ENCODE data around the gene DCXR. TPM values are rescaled to one million over a fixed set of nuclear protein-coding genes. Genes with fewer than 3 reads are reported as not detected.

The DCXR gene
- total and polyA plus RNA-seq, 2 of the 13 experiments (the other 11 are each of a cell fraction or from before 2014, with no cell fraction given), result 287 to 311 TPM

DNA sequence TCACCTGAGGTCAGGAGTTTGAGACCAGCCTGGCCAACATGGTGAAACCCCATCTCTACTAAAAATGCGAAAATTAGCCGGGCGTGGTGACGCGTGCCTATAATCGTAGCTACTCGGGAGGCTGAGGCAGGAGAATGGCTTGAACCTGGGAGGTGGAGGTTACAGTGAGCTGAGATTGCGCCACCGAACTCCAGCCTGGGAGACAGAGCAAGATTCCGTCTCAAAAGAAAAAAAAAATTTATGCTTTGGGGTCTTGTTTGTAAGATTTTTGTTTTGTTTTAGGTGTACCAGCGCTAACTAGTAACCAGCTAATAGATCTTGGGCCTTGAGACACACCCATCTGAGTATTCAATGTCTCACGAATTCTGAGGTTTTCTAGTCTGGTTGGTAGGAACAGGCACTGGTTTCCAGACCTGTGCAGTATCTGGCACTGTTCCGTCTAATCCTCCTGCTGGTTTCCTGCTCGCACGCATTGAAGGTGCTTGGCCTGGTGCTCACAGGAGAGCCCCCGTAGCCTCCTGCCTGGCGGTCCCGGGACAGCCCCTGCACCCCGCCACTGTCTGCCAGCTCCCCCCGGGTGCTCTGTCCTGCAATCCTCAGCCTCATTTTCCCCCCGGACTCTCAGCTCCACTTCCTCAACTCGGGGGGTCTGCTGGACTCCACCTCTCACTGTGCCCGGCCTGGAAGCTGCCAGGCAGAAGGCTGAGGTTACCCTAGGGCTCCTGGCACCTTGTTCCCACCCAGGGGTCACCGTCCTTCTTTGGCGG is 38.7 kb upstream of the DCXR start:
- H3K4me1 ChIP-seq (ENCODE audit: insufficient read depth, low read length), result peaks cover 12% of the 10 kb centered on the region
- no peak overlapping the region for H3K27ac ChIP-seq (ENCODE audit: extremely low read length, insufficient read depth, low read length)
- DNase-seq (ENCODE audit: low spot score), result no peak
- no peak overlapping the region for H3K4me2 ChIP-seq (ENCODE audit: low read depth, low read length)
- H3K9me3 ChIP-seq (ENCODE audit: low read length), result no peaks in the 10 kb centered on the region
- ChIA-PET CTCF (ENCODE audit: low intra/inter-chr PET ratio, low total read pairs) (no interaction called here), POLR2A (interaction anchor here (1.2 to 1.9 kb wide), 6 partner anchors 10 to 30 kb away, joined by 3 to 9 read pairs (median 4); partner anchors contain the start of gene FASN)
- in situ Hi-C loops (cut with HindIII; ENCODE audit: extremely low pct_ligation_motif_present, low pct_unique_long_range_greater_than_20kb), result no loop called here
- ATAC-seq, result peak; percentile 11
- WGBS (ENCODE audit: low lambda C conversion rate), result 78% methylated on average over 25 of the region's 25 CpGs
- FAIRE-seq, result no peak
- H3K36me3 ChIP-seq (replicated peaks in 1 of 2; ENCODE audit: control insufficient read depth in 1 of 2, insufficient read depth in 2 of 2, low read length in 2 of 2), result peaks cover 21 to 28% of the 10 kb centered on the region in 2 experiments
- H3K79me2 ChIP-seq (ENCODE audit: insufficient read depth, low read length), result no peaks in the 10 kb centered on the region
- H3K4me3 ChIP-seq (replicated peaks in 1 of 3; ENCODE audit: insufficient read depth in 1 of 3, low read depth in 2 of 3, low read length in 3 of 3), result no peak overlapping the region
- peaks cover 0 to 5% of the 10 kb centered on the region in 2 experiments; a peak in 2 of 5 replicates for H3K27me3 ChIP-seq (ENCODE audit: control insufficient read depth in 1 of 2, insufficient read depth in 2 of 2, low read length in 2 of 2)
- BruUV-seq (replicated peaks), result no TSS peak
- no peak overlapping the region for H3K9ac ChIP-seq (ENCODE audit: insufficient read depth, low read depth, low read length)
- H2AFZ ChIP-seq (ENCODE audit: low read length), result no peak overlapping the region
- intact Hi-C loops (cut with micrococcal nuclease; ENCODE audit: unreplicated experiment), result no loop called here
- H4K20me1 ChIP-seq (ENCODE audit: insufficient read depth, low read length), result peaks cover 19% of the 10 kb centered on the region; the same call in 1 of the 2 replicates
- TF ChIP-seq IRX3 (CRISPR knock-in tag; IDR thresholded peaks at IDR 0.05; ENCODE audit: borderline replicate concordance, low read depth) (0 out of 2 replicates have a peak, but pooled peaks have one; percentile 26), SNAPC2 (CRISPR knock-in tag; IDR thresholded peaks at IDR 0.05) (no peak), CENPT (CRISPR knock-in tag; IDR thresholded peaks at IDR 0.05; ENCODE audit: low read depth) (no peak), ZNF672 (CRISPR knock-in tag; IDR thresholded peaks at IDR 0.05) (0 out of 2 replicates have a peak, but pooled peaks have one; percentile 22), ZFP36 (IDR thresholded peaks at IDR 0.05; ENCODE audit: borderline replicate concordance, low read depth, low read length, partially characterized antibody) (no peak), ZNF12 (CRISPR knock-in tag; IDR thresholded peaks at IDR 0.05) (no peak), MAF1 (CRISPR knock-in tag; IDR thresholded peaks at IDR 0.05; ENCODE audit: borderline replicate concordance) (no peak), BCL3 (CRISPR knock-in tag; IDR thresholded peaks at IDR 0.05) (no peak), AKAP8 (CRISPR knock-in tag; IDR thresholded peaks at IDR 0.05) (peak; percentile 85; the same call in 1 of the 2 replicates), ZFP91 (CRISPR knock-in tag; IDR thresholded peaks at IDR 0.05; ENCODE audit: borderline replicate concordance) (no peak), FOXO1 (CRISPR knock-in tag; IDR thresholded peaks at IDR 0.05) (no peak), HDAC1 (CRISPR knock-in tag; IDR thresholded peaks at IDR 0.05) (no peak), RBM39 (IDR thresholded peaks at IDR 0.05; ENCODE audit: low read depth, low read length, poor library complexity, severe bottlenecking) (no peak), ZNF839 (CRISPR knock-in tag; IDR thresholded peaks at IDR 0.05; ENCODE audit: borderline replicate concordance) (no peak), ADNP (CRISPR knock-in tag; IDR thresholded peaks at IDR 0.05) (no peak), ATRX (CRISPR knock-in tag; IDR thresholded peaks at IDR 0.05; ENCODE audit: borderline replicate concordance) (no peak)
